ENCODE data around the gene ADORA2A.
"Not testable (repeated sequence)": the region's sequence is repeated elsewhere in the genome, so short reads cannot be mapped to it uniquely, and the experiment has no call there.

The ADORA2A gene

DNA sequence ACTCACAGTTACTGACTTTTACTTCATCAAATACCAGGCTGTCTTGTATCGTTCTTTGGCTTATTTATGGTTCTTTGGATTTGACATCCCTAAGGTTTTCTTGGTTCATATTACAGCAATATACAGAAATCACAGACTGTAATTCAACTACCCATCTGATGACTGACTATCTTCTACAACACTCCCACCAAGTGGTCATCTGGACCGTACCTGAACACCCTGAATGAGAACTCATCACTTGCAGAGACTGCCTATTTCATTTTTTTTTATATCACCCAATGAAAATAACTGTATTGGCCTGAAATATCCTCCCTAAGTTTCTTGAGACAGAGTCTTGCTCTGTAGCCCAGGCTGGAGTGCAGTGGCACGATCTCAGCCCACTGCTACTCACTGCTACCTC, 58.2 kb downstream of the ADORA2A start:
- TF ChIP-seq, protein P1, sequence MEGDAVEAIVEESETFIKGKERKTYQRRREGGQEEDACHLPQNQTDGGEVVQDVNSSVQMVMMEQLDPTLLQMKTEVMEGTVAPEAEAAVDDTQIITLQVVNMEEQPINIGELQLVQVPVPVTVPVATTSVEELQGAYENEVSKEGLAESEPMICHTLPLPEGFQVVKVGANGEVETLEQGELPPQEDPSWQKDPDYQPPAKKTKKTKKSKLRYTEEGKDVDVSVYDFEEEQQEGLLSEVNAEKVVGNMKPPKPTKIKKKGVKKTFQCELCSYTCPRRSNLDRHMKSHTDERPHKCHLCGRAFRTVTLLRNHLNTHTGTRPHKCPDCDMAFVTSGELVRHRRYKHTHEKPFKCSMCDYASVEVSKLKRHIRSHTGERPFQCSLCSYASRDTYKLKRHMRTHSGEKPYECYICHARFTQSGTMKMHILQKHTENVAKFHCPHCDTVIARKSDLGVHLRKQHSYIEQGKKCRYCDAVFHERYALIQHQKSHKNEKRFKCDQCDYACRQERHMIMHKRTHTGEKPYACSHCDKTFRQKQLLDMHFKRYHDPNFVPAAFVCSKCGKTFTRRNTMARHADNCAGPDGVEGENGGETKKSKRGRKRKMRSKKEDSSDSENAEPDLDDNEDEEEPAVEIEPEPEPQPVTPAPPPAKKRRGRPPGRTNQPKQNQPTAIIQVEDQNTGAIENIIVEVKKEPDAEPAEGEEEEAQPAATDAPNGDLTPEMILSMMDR (IDR thresholded peaks at IDR 0.05; ENCODE audit: control insufficient read depth, insufficient read depth, low read depth, low read length, missing control alignments), result no peak
- no peak for DNase-seq (ENCODE audit: low read depth)
- H3K4me3 ChIP-seq (ENCODE audit: control insufficient read depth, low read depth, low read length), result no peak overlapping the region

DNA sequence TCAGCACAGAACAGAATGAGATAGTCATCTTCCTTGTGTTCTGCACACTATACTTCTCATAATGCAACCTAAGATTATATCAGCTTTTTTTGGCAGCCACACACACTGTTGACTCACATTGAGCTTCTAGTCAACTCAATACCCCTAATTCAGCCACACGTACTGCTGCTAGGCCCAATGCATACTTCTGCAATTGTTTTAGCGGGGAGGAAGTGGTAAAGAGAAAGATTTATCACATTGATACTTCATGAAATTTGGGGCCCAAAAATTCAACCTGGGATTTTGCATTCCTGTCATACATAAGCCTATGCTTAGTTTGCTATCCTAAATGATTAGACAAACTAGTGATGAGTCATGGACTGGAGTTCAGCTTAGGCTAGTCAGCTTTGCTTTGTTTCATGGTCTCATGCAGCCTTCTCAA, 59.1 kb downstream of the ADORA2A start:
- H3K4me3 ChIP-seq (ENCODE audit: control insufficient read depth, low read depth, low read length), result no peak overlapping the region
- DNase-seq (ENCODE audit: low read depth), result peak; percentile 44
- TF ChIP-seq, protein P1 (IDR thresholded peaks at IDR 0.05; ENCODE audit: control insufficient read depth, insufficient read depth, low read depth, low read length, missing control alignments), result no peak

GRCh38 chr22:24489011-24489410, 61.6 kb downstream of the ADORA2A start:
- no peak overlapping the region for H3K4me3 ChIP-seq (ENCODE audit: control insufficient read depth, low read depth, low read length)
- no peak for DNase-seq (ENCODE audit: low read depth)
- TF ChIP-seq, protein P1 (IDR thresholded peaks at IDR 0.05; ENCODE audit: control insufficient read depth, insufficient read depth, low read depth, low read length, missing control alignments), result no peak

GRCh38 chr22:24489434-24489833, 62.0 kb downstream of the ADORA2A start:
- not testable (repeated sequence) for DNase-seq (ENCODE audit: low read depth); H3K4me3 ChIP-seq (ENCODE audit: control insufficient read depth, low read depth, low read length)
